C1 segment of cervical spinal cord (tissue), 14 donors: ENCODE results near the gene INPP5E.
"Not testable (repeated sequence)": the region's sequence is repeated elsewhere in the genome, so short reads cannot be mapped to it uniquely, and the experiment has no call there.

Experiments
- DNase-seq, 14 donors: peaks; one replicate each; lab custom pipeline; 2025; lab: John Stamatoyannopoulos, UW

The INPP5E gene

DNA sequence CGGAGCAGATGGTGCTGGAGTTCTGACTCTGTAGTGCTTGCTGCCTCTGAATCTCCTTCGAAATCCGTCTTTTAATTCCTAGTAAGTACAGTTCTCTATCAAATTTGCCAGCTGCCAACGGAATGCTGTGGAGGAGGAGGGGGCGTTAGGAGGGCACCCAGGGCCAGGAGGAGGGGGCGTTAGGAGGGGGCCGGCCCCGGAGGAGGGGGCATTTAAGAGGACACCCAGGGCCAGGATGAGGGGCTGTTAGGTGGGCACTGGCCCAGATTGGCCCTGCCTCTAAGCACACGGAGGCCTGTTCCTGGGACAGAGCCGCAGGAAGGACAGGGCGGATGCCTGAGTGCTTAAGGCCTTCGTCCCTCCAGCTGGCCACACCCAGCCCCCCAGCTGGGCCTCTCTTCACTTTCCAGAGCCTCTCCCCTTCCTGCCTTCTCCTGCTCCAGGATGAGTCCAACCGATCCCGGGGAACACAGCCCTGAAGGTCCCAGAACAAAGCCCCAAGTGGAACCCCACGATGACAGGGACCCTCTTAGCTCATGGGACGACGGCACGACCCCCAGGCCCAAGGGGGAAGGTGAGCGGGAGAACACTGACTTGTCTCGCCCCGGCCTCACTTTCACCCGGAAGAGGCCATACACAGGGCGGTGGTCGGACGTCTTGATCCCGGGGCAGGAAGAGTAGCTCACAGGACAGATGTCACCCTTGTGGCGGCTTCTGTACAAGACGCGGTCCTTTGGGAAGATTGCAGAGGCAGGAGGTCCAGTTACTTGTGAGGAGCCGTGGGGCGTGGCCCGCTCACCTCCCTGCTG lies 9.8 kb downstream of the INPP5E start:
- DNase-seq: no peak

DNA sequence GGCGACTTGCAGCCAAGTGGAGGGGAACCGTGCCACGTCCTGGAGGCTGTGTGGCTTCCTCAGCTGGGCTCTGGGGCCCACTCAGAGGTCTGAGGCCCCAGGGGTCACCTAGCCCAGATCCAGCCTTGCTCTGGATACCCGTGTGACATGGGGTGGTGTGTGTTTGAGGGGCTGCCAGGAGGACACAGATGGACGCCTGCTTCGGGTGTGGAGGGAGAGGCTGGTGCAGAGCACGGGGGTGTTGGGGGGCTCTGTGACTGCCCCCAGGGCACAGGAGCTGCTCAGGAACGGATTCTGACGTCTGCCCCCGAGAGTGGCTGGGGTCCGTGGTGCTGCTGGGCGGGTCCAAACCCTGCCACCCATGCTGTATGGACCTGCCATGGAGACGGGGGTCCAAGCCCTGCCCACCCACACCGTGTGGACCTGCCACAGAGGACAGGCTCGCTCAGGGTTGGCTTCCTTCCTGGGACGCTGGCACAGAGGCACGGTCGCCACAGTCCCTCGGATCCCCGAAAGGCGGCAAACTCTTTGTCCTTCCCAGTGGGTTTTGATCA lies 10.5 kb downstream of the INPP5E start:
- no peak for DNase-seq

DNA sequence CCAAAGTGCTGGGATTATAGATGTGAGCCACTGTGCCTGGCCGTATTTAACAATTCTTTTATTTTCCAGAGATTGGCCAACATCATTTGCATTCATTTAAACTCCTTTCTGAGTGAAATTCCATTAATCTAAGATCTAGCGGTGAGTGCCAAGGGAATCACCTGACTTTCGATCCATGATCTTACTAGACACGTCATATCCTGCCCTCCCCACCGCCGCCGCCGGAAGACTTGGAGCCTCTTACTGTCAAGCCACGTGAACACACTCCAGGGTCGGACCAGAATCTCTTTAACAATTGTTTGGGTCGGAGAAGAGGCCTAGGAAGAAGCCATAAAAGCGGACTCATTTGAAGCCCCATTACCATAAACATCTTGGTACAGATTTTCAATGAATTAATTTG lies 12.9 kb downstream of the INPP5E start:
- peak in 1 of 14 donors; percentile 23 for DNase-seq

DNA sequence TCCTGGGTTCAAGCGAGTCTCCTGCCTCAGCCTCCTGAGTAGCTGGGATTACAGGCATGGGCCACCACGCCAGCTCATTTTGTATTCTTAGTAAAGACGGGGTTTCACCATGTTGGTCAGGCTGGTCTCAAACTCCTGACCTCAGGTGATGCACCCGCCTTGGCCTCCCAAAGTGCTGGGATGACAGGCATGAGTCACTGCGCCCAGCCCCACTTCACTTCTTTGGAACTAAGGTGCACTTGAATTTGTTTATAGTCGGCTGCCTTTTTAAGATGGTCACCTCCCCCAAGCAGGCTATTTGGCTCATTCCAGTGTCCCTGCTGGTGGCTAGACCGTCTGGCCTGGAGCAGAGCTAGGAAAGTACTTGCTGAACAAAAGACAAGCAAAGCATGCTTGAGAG lies 14.3 kb downstream of the INPP5E start:
- DNase-seq: not testable (repeated sequence)

- no peak for DNase-seq
Measured at GRCh38 chr9:136424750-136425362, 14.8 kb downstream of the INPP5E start.

GRCh38 chr9:136423432-136424146 lies 16.1 kb downstream of the INPP5E start:
- no peak for DNase-seq

DNA sequence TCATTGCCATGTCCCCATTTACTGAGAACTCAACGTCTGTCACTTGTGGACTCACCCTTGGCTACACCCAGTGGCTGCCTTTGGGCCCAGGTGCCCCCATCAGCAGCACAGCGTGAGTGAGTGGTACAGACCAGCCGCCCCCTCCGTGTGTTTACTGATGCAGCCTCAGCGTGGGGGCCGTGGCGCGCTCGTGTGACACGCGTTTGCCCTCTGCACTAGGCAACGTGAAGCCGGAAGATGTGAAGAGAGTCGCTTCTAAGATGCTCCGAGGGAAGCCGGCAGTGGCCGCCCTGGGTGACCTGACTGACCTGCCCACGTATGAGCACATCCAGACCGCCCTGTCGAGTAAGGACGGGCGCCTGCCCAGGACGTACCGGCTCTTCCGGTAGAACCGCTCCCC lies 16.8 kb downstream of the INPP5E start:
- DNase-seq: no peak

DNA sequence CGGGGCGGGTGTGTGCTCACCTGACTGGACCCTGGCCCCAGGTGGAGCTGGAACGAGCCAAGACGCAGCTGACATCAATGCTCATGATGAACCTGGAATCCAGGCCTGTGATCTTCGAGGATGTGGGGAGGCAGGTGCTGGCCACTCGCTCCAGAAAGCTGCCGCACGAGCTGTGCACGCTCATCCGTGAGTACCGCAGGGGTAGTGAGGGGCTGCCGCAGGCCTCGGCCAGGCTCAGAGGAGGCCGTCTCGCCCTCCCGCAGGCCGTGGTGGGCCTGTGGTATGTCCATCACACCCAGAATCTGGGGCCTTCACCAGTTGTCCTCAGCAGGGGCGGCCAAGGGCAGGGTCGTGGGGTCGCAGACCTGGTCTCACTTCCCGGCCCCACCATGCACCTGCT lies 17.9 kb downstream of the INPP5E start:
- no peak for DNase-seq

GRCh38 chr9:136419092-136419420 lies 20.6 kb downstream of the INPP5E start:
- DNase-seq: no peak

- DNase-seq: no peak
Measured at GRCh38 chr9:136418182-136419091, 21.2 kb downstream of the INPP5E start.

GRCh38 chr9:136416914-136417313 lies 22.7 kb downstream of the INPP5E start:
- no peak for DNase-seq

GRCh38 chr9:136416427-136416826 lies 23.2 kb downstream of the INPP5E start:
- DNase-seq: no peak

GRCh38 chr9:136412962-136413361 lies 26.7 kb downstream of the INPP5E start:
- DNase-seq: peak in 3 of 14 donors; percentile 5 to 29 (median 28)

DNA sequence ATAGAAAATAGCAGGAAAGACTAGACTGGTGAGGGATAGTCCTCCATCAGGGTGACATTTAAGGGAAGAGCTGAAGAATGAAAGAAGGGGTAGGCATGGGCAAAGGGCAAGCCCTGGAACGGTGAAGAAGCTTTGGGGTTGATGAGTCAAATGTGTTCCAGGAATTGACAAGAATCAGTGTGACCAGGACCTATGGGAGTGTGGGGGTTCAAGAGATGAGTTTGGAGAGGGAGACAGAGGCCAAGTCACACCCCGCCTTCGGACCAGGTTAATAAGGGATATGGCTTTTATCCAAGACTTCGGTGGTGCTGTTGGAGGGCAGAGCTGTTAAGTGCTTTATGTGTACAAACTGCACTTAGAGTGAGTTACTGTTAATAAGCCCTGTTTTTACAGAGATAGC lies 28.3 kb downstream of the INPP5E start:
- DNase-seq: no peak

- peak; percentile 15 to 93 (median 81) for DNase-seq
Measured at GRCh38 chr9:136410500-136411287, 29.0 kb downstream of the INPP5E start, which contains the start of the genes ENTR1 and PMPCA. Gene ENTR1, minus strand, starts transcription at chr9:136410614. Its CDS starts 217 bp downstream, at chr9:136410397. Gene PMPCA, plus strand, starts transcription at chr9:136410658. Its CDS starts 11 bp downstream, at chr9:136410669.

DNA sequence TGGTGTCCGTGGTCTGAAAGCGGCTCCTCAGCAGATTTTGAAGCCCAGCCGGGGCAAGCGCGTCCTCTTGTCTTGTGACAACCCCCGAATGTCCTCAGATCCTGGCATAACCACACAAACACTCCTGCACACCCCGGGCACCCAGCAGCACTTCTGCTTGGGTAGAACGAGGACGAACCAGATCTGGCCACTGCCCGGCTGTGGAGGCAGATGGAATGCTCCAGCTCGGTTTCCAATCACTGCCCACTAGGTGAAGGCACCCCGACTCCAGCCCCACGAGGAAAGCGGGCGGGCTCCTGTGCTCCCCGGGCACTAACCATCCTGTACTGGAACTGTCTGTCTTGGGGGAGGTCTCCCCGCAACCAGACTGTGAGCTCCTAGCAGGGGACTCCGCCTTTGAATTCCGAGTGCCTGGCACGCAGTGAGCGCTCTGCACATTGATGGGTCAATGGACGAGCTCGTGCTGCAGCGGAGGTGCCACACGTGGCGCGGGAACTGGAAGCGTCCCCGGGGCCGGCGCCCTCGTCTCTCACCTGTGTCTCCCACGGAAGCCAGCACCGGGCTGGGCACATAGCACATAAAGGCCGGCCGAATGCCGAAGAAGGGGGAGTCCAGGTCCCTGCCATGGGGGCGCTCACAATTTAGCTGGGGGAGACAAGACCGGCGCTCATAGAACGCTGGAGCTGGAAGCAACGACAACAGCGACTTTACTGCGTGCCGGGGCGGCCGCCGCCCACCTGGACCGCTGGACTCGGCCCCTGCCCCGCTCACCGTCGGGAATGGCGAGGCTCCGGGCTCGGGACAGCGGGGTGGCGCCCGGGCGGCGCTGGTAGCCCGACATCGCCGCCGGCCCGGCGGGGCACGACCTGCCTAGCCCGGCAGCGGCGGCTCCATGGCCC lies 29.8 kb downstream of the INPP5E start:
- DNase-seq: peak in 6 of 14 donors; percentile 24 to 46 (median 34)

GRCh38 chr9:136407911-136408310 lies 31.7 kb downstream of the INPP5E start:
- no peak for DNase-seq

GRCh38 chr9:136407061-136407460 lies 32.6 kb downstream of the INPP5E start:
- not testable (repeated sequence) for DNase-seq

DNA sequence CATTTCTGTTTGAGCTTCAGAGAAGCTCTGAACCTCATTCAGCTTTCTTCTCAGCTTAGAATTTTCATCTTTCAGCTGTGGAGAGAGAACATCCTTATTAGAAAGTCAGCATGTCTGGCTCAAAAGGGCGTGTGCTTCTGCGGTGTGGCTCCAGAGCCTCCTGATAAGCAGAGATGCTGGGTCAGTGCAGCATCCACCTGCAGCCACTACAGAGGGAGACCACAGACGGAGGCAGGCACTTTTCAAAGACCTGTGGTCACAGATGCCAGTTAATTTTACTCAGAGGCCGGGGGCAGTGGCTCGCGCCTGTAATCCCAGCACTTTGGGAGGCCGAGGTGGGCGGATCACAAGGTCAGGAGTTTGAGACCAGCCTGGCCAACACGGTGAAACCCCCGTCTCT lies 33.7 kb downstream of the INPP5E start:
- DNase-seq: not testable (repeated sequence)
